Measurements from ENCODE around the gene DAPK2.

DNA sequence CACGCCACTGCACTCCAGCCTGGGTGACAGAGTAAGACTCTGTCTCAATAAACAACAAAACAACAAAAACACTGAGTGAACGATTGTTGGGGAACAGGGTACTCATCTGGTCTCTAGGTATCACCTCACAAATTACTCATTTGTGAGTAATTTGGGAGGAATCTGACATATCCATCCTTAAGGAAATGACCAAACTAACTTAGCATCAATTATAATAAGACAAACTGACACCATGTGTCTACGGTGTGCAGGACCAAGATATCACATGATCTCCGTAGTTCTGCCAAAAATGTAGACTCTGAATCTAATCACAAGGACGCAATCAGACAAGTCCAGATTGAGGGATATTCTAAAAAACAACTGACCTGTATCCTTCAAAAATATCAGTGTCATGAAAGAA lies 12.0 kb upstream of the DAPK2 start:
- TF ChIP-seq, protein P1, sequence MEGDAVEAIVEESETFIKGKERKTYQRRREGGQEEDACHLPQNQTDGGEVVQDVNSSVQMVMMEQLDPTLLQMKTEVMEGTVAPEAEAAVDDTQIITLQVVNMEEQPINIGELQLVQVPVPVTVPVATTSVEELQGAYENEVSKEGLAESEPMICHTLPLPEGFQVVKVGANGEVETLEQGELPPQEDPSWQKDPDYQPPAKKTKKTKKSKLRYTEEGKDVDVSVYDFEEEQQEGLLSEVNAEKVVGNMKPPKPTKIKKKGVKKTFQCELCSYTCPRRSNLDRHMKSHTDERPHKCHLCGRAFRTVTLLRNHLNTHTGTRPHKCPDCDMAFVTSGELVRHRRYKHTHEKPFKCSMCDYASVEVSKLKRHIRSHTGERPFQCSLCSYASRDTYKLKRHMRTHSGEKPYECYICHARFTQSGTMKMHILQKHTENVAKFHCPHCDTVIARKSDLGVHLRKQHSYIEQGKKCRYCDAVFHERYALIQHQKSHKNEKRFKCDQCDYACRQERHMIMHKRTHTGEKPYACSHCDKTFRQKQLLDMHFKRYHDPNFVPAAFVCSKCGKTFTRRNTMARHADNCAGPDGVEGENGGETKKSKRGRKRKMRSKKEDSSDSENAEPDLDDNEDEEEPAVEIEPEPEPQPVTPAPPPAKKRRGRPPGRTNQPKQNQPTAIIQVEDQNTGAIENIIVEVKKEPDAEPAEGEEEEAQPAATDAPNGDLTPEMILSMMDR (conservative IDR thresholded peaks at IDR 0.05), result no peak
- no peak for TF ChIP-seq ZFX (IDR thresholded peaks at IDR 0.05)

Measured in C4-2B (cell line).